ENCODE results near the gene TBCC.
"Not testable (repeated sequence)": the region's sequence is repeated elsewhere in the genome, so short reads cannot be mapped to it uniquely, and the experiment has no call there.

The TBCC gene

GRCh38 chr6:42769836-42770235, 23.9 kb upstream of the TBCC start:
- DNase-seq, result no peak

GRCh38 chr6:42769051-42769450, 23.1 kb upstream of the TBCC start:
- no peak for DNase-seq

GRCh38 chr6:42766163-42766670, 20.3 kb upstream of the TBCC start:
- DNase-seq, result no peak

- no peak for DNase-seq
Observed at GRCh38 chr6:42764911-42765648, 19.2 kb upstream of the TBCC start.

GRCh38 chr6:42762950-42763349, 17.0 kb upstream of the TBCC start:
- DNase-seq, result no peak

- no peak for DNase-seq
Observed at GRCh38 chr6:42762426-42762859, 16.5 kb upstream of the TBCC start.

- no peak for DNase-seq
Observed at GRCh38 chr6:42761287-42762067, 15.6 kb upstream of the TBCC start.

GRCh38 chr6:42758756-42759430, 13.0 kb upstream of the TBCC start:
- no peak for DNase-seq

- DNase-seq, result no peak
Observed at GRCh38 chr6:42756722-42757121, 10.8 kb upstream of the TBCC start.

GRCh38 chr6:42754759-42755158, 8.9 kb upstream of the TBCC start:
- no peak for DNase-seq

GRCh38 chr6:42751055-42751454, 5.2 kb upstream of the TBCC start:
- no peak for DNase-seq

- no peak for DNase-seq
Observed at GRCh38 chr6:42748203-42748898, 2.4 kb upstream of the TBCC start.

- no peak for DNase-seq
Observed at GRCh38 chr6:42746463-42747391, 824 bp upstream of the TBCC start.

- no peak for DNase-seq
Observed at GRCh38 chr6:42745083-42745639, 742 bp downstream of the TBCC start.

- no peak for DNase-seq
Observed at GRCh38 chr6:42744351-42744893, 1.5 kb downstream of the TBCC start.

- no peak for DNase-seq
Observed at GRCh38 chr6:42742116-42742894, 3.6 kb downstream of the TBCC start.

- no peak for DNase-seq
Observed at GRCh38 chr6:42740725-42741124, 5.2 kb downstream of the TBCC start.

GRCh38 chr6:42735976-42736375, 9.9 kb downstream of the TBCC start:
- DNase-seq, result no peak

GRCh38 chr6:42733867-42734481, 11.9 kb downstream of the TBCC start:
- DNase-seq, result not testable (repeated sequence)

- no peak for DNase-seq
Observed at GRCh38 chr6:42729731-42730130, 16.2 kb downstream of the TBCC start.
